Activated CD4-positive, alpha-beta T cell treated with anti-CD3 and anti-CD28 coated beads for 4 hours (primary cell): Measurements from ENCODE around the gene GRHL1.
"Not testable (repeated sequence)": the region's sequence is repeated elsewhere in the genome, so short reads cannot be mapped to it uniquely, and the experiment has no call there.

Experiments used
- DNase-seq, 2 donors: peaks; one replicate each; pipeline ENCODE4 v3.0.0-alpha.2; 2020

GRHL1 gene

DNA sequence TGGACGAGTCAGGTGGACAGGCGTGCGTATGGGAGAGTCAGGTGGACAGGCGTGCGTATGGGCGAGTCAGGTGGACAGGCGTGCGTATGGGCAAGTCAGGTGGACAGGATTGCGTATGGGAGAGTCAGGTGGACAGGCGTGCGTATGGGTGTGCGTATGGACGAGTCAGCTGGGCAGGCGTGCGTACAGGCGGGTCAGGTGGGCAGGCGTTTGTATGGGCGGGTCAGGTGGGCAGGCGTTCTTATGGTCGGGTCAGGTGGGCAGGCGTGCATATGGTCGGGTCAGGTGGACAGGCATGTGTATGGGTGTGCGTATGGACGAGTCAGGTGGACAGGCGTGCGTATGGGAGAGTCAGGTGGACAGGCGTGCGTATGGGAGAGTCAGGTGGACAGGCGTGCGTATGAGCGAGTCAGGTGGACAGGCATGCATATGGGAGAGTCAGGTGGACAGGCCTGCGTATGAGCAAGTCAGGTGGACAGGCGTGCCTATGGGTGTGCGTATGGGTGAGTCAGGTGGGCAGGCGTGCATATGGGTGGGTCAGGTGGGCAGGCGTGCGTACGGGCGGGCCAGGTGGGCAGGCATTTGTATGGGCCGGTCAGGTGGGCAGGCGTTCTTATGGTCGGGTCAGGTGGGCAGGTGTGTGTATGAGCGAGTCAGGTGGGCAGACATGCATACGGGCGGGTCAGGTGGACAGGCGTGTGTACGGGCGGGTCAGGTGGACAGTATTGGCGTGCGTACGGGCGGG lies 59.5 kb downstream of the GRHL1 start:
- DNase-seq: not testable (repeated sequence)

DNA sequence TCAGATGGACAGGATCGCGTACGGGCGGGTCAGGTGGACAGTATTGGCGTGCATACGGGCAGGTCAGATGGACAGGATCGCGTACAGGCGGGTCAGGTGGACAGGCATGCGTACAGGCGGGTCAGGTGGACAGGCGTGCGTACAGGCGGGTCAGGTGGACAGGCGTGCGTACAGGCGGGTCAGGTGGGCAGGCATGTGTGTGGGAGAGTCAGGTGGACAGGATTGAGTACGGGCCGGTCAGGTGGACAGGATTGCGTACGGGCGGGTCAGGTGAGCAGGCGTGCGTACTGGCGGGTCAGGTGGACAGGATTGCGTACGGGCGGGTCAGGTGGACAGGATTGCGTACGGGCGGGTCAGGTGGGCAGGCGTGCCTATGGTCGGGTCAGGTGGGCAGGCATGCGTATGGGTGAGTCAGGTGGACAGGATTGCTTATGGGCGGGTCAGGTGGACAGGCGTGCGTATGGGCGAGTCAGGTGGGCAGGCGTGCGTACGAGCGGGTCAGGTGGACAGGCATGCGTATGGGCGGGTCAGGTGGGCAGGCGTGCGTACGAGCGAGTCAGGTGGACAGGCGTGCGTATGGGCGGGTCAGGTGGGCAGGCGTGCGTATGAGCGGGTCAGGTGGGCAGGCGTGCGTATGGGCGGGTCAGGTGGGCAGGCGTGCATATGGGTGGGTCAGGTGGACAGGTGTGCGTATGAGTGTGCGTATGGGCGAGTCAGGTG lies 60.3 kb downstream of the GRHL1 start:
- DNase-seq: not testable (repeated sequence)

GRCh38 chr2:10012366-10012962 lies 61.0 kb downstream of the GRHL1 start:
- not testable (repeated sequence) for DNase-seq

GRCh38 chr2:10012963-10013461 lies 61.5 kb downstream of the GRHL1 start:
- no peak for DNase-seq

DNA sequence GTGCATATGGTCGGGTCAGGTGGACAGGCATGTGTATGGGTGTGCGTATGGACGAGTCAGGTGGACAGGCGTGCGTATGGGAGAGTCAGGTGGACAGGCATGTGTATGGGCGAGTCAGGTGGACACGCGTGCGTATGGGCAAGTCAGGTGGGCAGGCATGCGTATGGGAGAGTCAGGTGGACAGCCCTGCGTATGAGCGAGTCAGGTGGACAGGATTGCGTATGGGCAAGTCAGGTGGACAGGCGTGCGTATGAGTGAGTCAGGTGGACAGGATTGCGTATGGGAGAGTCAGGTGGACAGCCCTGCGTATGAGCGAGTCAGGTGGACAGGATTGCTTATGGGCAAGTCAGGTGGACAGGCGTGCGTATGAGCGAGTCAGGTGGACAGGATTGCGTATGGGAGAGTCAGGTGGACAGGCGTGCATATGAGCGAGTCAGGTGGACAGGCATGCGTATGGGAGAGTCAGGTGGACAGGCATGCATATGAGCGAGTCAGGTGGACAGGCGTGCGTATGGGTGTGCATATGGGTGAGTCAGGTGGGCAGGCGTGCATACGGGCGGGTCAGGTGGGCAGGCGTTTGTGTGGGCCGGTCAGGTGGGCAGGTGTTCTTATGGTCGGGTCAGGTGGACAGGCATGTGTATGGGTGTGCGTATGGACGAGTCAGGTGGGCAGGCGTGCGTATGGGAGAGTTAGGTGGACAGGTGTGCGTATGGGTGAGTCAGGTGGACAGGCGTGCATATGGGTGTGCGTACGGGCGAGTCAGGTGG lies 62.3 kb downstream of the GRHL1 start:
- not testable (repeated sequence) for DNase-seq

GRCh38 chr2:10014418-10015190 lies 63.1 kb downstream of the GRHL1 start:
- DNase-seq: no peak

GRCh38 chr2:10015376-10015989 lies 64.0 kb downstream of the GRHL1 start:
- not testable (repeated sequence) for DNase-seq

GRCh38 chr2:10016001-10016801 lies 64.7 kb downstream of the GRHL1 start:
- no peak for DNase-seq

- no peak for DNase-seq
Observed at GRCh38 chr2:10016802-10017258, 65.3 kb downstream of the GRHL1 start.

- DNase-seq: no peak
Observed at GRCh38 chr2:10017313-10017941, 65.9 kb downstream of the GRHL1 start.

- no peak for DNase-seq
Observed at GRCh38 chr2:10019174-10019573, 67.7 kb downstream of the GRHL1 start.

DNA sequence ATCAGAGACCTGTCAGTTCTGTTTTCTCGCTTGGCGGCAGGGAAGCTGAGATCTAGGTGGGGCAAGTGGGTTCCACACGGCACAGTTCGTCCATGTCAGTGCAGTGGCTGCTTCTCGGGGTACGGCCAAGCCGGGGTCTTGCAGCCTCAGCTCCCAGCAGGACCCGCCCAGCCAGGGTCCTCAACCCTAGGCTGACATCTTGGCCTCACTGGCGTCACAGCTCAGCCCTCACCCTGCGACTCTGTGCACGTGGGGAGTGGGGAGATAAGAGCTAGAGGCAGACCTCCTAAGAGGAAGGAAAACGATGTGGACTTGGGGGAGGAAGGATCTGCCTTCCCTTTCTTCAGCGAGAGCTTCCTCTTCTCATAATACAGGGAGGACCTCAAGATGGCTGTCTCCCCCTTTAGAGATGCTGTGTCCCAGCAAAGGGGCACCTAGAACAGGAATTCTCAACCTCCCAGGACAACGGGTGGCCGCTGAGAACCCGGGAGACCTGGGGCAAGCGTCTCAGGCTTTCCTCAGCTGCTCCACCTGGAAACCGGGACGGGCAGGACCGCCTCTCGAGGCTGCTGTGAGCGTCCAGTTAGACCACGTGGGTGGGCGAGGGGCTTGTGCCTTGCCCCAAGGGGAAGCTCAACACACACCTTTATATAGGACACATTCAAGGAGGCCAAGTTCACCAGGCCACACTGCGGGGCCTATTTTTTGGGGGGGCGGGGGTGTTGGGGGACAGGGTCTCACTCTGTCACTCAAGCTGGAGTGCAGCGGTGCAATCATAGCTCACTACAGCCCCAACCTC lies 68.3 kb downstream of the GRHL1 start:
- no peak for DNase-seq

DNA sequence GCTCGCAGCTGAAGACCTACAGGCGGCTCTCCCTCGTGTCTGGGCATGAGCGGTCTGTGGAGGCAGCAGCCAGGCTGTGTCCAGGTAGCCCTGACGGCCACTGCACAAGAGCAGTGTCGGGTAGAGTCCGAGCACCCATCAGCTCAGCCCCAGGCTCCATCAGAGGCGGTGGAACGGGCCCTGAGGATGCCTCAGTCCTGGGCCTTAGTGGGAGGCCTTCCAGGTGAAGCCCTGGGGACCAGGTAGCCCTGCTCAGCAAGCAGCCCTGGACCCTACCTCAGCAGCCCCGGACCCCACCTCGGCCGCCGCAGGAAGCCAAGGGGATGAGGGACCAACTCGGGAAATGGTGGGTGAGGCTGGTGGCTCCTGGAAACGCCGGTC lies 70.5 kb downstream of the GRHL1 start:
- DNase-seq: no peak

DNA sequence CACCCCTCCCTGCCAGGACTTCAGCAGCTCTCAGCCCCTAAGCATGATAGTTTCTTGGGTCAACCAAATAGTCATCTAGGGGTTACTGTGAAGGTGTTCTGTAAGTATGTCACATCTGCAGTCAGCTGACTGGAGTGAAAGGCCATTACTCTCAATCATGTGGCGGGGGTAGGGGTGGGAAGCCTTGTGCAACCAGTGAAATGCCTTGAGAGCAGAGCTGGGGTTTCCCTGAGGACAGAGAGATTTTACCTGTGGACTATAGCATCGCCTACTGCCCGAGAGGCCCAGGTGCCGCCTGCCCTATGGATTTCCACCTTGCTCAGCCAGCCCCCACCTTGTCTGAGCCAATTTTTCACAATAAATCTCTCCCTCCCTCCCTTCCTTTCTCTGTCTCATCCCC lies 71.0 kb downstream of the GRHL1 start:
- DNase-seq: no peak

GRCh38 chr2:10022966-10023662 lies 71.6 kb downstream of the GRHL1 start:
- DNase-seq: no peak

DNA sequence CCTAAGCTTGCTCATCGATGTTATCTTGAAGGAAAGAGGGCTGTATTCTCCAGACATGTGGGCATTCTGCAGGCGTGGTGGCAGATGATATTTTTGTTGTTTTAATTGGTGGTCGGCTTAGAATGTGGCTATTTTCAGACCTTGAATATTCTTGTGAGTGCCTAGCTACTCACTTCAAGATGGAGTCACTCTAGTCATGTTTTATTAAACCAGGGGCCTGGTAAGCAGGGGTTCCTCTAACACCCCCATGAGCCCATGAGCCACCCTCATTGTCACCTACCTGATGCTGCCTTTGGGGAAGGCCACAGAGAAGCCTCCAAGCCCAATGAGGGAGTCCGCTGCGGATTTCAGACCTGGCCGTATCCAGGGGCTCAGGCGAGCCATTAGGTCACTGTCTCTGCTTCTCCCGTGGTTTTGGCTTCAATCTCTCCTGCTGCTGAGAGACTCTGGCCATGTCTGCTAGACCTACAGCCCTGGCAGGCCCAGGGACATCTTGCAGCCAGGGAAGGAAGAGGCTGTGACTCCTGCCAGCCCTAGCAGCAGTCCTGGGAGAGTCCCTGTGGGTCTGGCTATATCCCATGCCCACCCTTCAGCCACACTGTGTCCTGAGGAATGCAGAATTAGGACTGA lies 75.6 kb downstream of the GRHL1 start:
- DNase-seq: no peak

GRCh38 chr2:10027660-10028330 lies 76.3 kb downstream of the GRHL1 start:
- no peak for DNase-seq
